ENCODE measurements around the gene PCDHA9. TPM values are rescaled to one million over a fixed set of nuclear protein-coding genes. Genes with fewer than 3 reads are reported as not detected.
"Not testable (repeated sequence)": the region's sequence is repeated elsewhere in the genome, so short reads cannot be mapped to it uniquely, and the experiment has no call there.

The PCDHA9 gene
- total RNA-seq, 2 donors from 2014 or later: 0.14 TPM

DNA sequence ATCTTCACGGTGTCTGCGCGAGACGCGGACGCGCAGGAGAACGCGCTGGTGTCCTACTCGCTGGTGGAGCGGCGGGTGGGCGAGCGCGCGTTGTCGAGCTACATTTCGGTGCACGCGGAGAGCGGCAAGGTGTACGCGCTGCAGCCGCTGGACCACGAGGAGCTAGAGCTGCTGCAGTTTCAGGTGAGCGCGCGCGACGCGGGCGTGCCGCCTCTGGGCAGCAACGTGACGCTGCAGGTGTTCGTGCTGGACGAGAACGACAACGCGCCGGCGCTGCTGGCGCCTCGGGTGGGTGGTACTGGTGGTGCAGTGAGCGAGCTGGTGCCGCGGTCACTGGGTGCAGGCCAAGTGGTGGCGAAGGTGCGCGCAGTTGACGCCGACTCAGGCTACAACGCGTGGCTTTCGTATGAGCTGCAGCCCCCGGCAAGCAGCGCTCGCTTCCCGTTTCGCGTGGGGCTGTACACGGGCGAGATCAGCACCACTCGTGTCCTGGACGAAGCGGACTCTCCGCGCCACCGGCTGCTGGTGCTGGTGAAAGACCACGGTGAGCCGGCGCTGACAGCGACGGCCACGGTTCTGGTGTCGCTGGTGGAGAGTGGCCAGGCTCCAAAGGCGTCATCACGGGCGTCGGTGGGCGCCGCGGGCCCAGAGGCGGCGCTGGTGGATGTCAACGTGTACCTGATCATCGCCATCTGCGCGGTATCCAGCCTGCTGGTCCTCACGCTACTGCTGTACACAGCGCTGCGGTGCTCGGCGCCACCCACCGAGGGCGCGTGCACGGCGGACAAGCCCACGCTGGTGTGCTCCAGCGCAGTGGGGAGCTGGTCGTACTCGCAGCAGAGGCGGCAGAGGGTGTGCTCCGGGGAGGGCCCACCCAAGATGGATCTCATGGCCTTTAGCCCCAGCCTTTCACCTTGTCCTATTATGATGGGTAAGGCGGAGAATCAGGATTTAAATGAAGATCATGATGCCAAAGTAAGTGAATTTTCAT lies 18.4 kb upstream of the PCDHA9 start:
- intact Hi-C loops (cut with DNase I); DNase-seq (ENCODE audit: low spot score): not testable (repeated sequence)

DNA sequence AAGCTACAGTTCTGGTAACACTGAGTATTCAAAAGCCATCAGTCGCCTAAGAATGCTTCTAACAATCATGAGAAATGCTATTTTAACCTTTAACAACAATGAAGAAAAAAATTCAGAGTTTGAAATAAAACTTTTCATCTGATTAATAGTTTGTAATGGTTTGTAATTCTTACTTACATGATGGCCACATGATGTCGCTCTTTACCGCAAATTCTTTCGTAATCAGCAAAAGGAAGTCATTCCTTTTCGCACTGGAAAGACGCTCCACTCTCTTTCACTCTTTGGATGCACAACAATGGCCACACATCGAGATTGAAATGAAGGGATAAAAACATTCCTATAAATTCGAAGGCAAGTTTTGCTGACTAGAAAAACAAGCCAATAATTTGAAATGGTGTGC lies 14.2 kb upstream of the PCDHA9 start, which contains the start of gene PCDHA7:
PCDHA7 (plus strand) TSS at position 277 of the 400 bp plus-strand sequence; CDS start at position 392, 115 bp downstream.
- intact Hi-C loops (cut with DNase I): no loop called here
- DNase-seq (ENCODE audit: low spot score): no peak

DNA sequence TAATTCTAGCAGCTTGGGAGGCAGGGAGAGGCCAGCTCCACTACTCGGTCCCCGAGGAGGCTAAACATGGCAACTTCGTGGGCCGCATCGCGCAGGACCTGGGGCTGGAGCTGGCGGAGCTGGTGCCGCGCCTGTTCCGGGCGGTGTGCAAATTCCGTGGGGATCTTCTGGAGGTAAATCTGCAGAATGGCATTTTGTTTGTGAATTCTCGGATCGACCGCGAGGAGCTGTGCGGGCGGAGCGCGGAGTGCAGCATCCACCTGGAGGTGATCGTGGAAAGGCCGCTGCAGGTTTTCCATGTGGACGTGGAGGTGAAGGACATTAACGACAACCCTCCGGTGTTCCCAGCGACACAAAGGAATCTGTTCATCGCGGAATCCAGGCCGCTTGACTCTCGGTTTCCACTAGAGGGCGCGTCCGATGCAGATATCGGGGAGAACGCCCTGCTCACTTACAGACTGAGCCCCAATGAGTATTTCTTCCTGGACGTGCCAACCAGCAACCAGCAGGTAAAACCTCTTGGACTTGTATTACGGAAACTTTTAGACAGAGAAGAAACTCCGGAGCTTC lies 13.7 kb upstream of the PCDHA9 start:
- intact Hi-C loops (cut with DNase I); DNase-seq (ENCODE audit: low spot score): not testable (repeated sequence)

DNA sequence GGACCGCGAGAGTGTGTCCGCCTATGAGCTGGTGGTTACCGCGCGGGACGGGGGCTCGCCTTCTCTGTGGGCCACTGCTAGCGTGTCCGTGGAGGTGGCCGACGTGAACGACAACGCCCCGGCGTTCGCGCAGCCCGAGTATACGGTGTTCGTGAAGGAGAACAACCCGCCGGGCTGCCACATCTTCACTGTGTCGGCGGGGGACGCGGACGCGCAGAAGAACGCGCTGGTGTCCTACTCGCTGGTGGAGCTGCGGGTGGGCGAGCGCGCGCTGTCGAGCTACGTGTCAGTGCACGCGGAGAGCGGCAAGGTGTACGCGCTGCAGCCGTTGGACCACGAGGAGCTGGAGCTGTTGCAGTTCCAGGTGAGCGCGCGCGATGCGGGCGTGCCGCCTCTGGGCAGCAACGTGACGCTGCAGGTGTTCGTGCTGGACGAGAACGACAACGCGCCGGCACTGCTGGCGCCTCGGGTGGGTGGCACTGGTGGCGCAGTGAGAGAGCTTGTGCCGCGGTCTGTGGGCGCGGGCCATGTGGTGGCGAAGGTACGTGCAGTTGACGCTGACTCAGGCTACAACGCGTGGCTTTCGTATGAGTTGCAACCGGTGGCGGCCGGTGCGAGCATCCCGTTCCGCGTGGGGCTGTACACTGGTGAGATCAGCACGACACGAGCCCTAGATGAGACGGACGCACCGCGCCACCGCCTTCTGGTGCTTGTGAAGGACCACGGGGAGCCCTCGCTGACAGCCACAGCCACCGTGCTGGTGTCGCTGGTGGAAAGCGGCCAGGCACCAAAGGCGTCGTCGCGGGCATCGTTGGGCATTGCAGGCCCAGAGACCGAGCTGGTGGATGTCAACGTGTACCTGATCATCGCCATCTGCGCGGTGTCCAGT lies 12.3 kb upstream of the PCDHA9 start:
- peak; percentile 81 for DNase-seq (ENCODE audit: low spot score)
- intact Hi-C loops (cut with DNase I): no loop called here

DNA sequence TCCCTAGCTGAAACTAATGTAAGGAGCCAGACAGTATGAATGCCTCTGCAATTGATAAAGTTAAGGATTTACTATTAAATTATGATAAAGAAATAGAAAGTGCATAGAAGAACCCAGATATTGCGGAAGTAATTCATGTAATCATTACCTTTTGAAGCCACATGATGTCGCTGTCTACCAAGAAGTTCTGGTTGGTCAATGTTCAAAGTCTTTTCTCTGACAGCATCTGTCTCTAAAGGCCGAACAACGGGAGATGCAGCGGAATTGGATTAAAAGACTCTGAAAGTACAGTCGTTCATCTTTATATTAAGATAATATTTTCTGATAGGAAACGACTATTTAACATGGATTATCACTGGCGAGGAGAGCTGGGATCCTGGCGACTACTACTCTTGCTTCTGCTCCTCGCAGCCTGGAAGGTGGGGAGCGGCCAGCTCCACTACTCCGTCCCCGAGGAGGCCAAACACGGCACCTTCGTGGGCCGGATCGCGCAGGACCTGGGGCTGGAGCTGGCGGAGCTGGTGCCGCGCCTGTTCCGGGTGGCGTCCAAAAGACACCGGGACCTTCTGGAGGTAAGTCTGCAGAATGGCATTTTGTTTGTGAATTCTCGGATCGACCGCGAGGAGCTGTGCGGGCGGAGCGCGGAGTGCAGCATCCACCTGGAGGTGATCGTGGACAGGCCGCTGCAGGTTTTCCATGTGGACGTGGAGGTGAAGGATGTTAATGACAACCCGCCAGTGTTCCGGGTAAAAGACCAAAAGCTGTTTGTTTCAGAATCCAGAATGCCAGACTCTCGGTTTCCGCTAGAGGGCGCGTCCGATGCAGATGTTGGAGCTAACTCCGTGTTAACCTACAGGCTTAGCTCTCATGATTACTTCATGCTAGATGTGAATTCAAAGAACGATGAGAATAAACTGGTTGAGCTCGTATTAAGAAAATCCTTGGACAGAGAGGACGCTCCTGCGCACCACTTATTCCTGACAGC lies 6.9 kb upstream of the PCDHA9 start, which contains the start of gene PCDHA8:
PCDHA8 (plus strand) TSS at position 210 of the 985 bp plus-strand sequence; CDS start at position 345, 135 bp downstream.
- DNase-seq (ENCODE audit: low spot score): no peak
- intact Hi-C loops (cut with DNase I): no loop called here

DNA sequence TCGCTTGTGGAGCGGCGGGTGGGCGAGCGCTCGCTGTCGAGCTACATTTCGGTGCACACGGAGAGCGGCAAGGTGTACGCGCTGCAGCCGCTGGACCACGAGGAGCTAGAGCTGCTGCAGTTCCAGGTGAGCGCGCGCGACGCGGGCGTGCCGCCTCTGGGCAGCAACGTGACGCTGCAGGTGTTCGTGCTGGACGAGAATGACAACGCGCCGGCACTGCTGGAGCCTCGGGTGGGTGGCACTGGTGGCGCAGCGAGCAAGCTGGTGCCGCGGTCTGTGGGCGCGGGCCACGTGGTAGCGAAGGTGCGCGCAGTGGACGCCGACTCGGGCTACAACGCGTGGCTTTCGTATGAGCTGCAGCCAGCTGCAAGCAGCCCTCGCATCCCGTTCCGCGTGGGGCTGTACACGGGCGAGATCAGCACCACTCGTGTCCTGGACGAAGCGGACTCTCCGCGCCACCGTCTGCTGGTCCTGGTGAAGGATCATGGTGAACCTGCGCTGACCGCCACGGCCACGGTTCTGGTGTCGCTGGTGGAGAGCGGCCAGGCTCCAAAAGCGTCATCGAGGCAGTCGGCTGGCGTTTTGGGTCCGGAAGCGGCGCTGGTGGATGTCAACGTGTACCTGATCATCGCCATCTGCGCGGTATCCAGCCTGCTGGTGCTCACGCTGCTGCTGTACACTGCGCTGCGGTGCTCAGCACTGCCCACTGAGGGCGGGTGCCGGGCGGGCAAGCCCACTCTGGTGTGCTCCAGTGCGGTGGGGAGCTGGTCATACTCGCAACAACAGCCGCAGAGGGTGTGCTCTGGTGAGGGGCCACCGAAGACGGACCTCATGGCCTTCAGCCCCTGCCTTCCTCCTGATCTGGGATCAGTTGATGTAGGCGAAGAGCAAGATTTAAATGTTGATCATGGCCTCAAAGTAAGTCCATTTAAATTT lies 5.1 kb upstream of the PCDHA9 start:
- no peak for DNase-seq (ENCODE audit: low spot score)
- intact Hi-C loops (cut with DNase I): no loop called here

DNA sequence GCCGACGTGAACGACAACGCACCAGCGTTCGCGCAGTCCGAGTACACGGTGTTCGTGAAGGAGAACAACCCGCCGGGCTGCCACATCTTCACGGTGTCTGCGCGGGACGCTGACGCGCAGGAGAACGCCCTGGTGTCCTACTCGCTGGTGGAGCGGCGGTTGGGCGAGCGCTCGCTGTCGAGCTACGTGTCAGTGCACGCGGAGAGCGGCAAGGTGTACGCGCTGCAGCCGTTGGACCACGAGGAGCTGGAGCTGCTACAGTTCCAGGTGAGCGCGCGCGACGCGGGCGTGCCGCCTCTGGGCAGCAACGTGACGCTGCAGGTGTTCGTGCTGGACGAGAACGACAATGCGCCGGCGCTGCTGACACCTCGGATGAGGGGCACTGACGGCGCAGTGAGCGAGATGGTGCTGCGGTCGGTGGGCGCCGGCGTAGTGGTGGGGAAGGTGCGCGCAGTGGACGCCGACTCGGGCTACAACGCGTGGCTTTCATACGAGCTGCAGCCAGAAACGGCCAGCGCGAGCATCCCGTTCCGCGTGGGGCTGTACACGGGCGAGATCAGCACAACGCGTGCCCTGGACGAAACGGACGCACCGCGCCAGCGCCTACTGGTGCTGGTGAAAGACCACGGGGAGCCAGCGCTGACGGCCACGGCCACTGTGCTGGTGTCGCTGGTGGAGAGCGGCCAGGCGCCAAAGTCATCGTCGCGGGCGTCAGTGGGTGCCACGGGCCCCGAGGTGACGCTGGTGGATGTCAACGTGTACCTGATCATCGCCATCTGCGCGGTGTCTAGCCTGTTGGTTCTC lies 1.9 kb downstream of the PCDHA9 start:
- DNase-seq (ENCODE audit: low spot score); intact Hi-C loops (cut with DNase I): not testable (repeated sequence)

DNA sequence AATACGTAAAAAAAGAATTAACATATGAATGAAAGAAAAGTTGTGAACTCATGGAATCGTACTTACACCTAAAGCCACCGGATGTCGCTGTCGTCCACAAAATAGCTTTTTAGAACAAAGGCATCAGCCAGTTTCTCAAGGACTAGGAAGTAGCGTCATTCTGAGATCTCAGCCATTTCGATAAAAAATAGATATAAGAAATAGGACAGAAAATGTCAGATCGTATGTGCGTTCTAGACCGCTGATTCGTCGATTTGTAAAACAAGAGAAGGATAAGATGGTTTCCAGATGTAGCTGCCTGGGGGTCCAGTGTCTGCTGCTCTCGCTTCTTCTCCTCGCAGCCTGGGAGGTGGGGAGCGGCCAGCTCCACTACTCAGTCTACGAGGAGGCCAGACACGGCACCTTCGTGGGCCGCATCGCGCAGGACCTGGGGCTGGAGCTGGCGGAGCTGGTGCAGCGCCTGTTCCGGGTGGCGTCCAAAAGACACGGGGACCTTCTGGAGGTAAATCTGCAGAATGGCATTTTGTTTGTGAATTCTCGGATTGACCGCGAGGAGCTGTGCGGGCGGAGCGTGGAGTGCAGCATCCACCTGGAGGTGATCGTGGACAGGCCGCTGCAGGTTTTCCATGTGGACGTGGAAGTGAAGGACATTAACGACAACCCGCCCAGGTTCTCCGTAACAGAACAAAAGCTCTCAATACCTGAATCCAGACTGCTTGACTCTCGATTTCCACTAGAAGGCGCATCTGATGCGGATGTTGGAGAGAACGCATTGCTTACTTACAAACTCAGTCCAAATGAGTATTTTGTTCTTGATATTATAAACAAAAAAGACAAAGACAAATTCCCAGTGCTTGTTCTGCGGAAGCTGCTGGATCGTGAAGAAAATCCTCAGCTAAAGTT lies 7.8 kb downstream of the PCDHA9 start, which contains the start of gene PCDHA10:
PCDHA10 (plus strand) TSS at position 126 of the 903 bp plus-strand sequence; CDS start at position 278, 152 bp downstream.
- DNase-seq (ENCODE audit: low spot score): no peak
- intact Hi-C loops (cut with DNase I): no loop called here

DNA sequence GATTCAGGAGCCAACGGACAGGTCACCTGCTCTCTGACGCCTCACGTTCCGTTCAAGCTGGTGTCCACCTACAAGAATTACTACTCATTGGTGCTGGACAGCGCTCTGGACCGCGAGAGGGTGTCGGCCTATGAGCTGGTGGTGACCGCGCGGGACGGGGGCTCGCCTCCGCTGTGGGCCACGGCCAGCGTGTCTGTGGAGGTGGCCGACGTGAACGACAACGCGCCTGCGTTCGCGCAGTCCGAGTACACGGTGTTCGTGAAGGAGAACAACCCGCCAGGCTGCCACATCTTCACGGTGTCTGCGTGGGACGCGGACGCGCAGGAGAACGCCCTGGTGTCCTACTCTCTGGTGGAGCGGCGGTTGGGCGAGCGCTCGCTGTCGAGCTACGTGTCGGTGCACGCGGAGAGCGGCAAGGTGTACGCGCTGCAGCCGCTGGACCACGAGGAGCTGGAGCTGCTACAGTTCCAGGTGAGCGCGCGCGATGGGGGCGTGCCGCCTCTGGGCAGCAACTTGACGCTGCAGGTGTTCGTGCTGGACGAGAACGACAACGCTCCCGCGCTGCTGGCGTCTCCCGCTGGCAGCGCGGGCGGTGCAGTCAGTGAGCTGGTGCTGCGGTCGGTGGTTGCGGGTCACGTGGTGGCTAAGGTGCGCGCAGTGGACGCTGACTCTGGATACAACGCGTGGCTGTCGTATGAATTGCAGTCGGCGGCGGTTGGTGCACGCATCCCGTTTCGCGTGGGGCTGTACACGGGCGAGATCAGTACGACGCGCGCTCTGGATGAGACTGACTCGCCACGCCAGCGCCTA lies 9.2 kb downstream of the PCDHA9 start:
- intact Hi-C loops (cut with DNase I): no loop called here

DNA sequence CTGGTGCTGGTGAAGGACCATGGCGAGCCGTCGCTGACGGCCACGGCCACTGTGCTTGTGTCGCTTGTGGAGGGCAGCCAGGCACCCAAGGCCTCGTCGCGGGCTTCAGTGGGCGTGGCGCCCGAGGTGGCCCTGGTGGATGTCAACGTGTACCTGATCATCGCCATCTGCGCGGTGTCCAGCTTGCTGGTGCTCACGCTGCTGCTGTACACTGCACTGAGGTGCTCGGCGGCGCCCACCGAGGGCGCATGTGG lies 9.7 kb downstream of the PCDHA9 start:
- intact Hi-C loops (cut with DNase I): no loop called here
- DNase-seq (ENCODE audit: low spot score): no peak

More for the DNA sequence above, 9.2 kb downstream of the PCDHA9 start:
- DNase-seq (ENCODE audit: low spot score): no peak

DNA sequence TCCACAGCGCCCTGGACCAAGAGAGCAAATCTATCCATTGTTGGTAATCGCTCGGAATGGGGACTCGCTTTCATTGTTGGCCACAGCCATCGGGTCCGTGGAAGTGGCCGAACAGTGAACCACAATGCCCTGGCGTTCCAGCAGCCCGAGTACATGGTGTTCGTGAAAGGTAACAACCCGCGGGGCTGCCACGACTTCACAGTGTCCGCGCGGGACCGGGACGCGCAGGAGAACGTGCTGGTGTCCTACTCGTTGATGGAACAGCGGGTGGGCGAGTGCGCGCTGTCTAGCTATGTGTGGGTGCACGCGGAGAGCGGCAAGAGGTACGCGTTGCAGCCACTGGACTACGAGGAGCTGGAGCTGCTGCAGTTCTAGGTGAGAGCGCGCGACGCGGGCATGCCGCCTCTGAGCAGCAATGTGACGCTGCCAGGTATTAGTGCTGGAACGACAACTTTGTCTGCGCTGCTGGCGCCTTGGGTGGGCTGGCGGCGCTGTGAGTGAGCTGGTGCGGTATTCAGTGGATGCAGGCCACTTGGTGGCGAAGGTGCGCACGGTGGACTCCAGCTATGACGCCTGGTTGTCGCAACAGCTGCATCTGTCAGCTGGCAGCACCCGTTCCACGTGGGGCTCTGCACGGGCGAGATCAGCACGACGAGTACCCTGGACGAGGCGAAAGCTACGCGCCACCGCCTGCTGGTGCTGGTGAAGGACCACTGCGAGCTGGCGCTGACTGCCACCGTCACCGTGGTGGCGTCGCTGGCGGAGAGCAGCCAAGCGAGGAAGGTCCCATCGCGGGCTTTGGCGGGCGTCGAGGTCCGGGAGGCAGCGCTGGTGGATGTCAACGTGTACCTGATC lies 14.5 kb downstream of the PCDHA9 start:
- no peak for DNase-seq (ENCODE audit: low spot score)
- intact Hi-C loops (cut with DNase I): no loop called here

DNA sequence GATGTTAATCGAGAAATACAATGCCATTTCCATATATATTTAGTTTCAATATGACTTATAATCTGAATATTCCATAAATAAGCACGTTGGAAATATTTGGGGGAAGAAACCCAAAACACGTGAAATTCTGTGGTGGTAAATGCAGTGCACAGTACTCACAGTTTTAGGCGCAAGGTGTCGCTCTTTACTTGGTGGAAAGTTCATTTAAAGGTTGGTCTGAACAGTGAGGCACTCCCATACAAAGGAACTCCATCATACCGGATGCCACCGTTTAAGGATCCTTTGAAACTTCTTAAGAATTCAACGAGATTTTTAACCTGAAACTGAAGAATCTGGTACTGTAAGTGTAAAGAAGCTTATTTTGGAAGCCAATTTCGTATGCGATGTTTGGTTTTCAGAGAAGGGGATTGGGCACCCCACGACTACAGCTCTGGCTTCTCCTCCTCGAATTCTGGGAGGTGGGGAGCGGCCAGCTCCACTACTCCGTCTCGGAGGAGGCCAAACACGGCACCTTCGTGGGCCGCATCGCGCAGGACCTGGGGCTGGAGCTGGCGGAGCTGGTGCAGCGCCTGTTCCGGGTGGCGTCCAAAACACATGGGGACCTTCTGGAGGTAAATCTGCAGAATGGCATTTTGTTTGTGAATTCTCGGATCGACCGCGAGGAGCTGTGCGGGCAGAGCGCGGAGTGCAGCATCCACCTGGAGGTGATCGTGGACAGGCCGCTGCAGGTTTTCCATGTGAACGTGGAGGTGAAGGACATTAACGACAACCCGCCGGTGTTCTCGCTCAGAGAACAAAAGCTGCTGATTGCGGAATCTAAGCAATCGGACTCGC lies 20.8 kb downstream of the PCDHA9 start, which contains the start of gene PCDHA11:
PCDHA11 (plus strand) TSS at position 237 of the 834 bp plus-strand sequence; CDS start at position 384, 147 bp downstream.
- DNase-seq (ENCODE audit: low spot score): no peak
- intact Hi-C loops (cut with DNase I): no loop called here

DNA sequence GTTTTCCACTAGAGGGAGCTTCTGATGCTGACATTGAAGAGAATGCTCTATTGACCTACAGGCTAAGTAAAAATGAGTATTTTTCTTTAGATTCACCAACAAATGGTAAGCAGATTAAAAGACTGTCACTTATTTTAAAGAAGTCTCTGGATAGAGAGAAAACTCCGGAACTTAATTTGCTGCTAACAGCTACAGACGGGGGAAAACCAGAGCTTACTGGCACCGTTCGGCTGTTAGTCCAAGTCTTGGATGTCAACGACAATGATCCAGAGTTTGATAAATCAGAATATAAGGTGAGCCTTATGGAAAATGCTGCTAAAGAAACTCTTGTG lies 21.3 kb downstream of the PCDHA9 start:
- intact Hi-C loops (cut with DNase I): no loop called here
- DNase-seq (ENCODE audit: low spot score): no peak
